Kidney capillary endothelial cell (primary cell): ENCODE data around the gene CCDC157.
"Not testable (repeated sequence)": the region's sequence is repeated elsewhere in the genome, so short reads cannot be mapped to it uniquely, and the experiment has no call there.

ENCODE experiments used
- DNase-seq: peaks from one replicate; pipeline ENCODE4 v3.0.0-alpha.2; 2018; ENCODE audit warnings: low spot score

Gene CCDC157

DNA sequence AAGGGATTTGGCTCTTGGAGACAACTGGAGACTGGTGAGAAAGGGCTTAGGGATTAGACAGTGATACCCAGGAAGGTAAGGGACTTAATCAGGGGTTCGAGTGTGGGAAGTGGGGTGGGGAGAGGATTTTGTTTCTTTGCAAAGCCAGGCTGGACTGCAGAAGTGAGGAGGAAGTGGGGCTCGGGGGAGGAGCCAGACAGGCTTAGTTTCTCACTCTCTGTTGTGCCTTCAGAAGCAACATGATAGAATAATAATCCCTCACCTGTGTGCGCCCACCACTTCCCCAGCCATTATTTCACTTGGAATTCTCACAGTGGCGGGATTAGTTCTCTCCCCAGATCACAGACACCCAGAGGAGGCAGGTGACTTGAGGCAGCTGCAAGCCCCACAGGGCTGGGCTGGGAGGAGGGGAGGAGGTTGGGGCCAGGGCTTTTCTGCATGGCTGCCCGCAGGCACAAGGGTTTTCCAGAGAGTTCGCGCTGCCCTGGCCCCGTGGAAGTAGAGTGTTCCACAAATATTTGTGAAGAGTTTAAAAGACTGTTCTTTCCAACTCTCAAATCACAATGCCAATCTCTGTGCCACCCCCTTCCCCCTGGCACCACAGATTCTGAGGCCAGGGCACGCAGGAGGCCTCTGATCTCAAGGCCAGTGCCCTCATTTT lies 36.0 kb downstream of the CCDC157 start:
- no peak for DNase-seq

GRCh38 chr22:30393322-30393680 lies 36.5 kb downstream of the CCDC157 start:
- no peak for DNase-seq

GRCh38 chr22:30393885-30394284 lies 37.1 kb downstream of the CCDC157 start:
- no peak for DNase-seq

DNA sequence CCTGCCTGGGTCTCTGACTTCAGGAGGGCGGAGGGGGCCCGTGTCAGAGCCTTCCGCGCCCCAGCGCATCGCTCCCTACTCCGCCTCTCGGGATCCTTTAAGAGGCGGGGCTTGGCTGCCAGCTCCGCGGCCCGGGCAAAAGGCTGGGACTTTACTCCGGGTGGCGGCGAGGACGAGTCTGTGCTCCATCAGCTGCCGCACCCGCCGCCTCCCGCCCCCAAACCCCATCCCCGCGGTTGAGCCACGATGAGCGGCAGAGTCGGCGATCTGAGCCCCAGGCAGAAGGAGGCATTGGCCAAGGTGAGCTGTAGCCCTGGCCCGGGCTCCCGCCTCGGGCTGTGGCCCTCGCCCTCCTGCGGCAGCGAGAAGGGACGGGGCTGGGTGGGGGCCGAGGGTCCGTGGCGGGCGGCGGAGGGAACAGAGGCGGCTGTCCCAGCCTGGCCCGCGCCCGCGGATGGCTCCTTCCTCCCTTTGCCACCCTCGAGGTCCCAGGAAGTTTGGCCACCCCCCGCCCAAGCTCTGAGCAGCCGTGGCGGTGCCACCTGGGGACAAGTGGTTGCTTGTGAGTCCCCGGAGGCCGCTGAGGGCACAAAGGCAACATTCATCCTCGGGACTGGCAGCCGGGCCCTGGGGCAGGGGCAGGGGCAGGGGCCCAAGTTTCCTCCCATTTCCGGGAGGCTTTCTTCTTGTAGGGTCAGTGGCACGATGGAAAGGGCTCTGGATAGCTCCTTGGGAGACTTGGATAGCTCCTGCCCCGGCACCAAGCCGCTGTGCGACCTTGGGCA lies 40.3 kb downstream of the CCDC157 start, which contains the start of gene SEC14L2:
Gene SEC14L2 (plus strand): TSS at position 148 of the 785 bp plus-strand sequence. CDS start 99 bp downstream, at position 247.
- no peak for DNase-seq

DNA sequence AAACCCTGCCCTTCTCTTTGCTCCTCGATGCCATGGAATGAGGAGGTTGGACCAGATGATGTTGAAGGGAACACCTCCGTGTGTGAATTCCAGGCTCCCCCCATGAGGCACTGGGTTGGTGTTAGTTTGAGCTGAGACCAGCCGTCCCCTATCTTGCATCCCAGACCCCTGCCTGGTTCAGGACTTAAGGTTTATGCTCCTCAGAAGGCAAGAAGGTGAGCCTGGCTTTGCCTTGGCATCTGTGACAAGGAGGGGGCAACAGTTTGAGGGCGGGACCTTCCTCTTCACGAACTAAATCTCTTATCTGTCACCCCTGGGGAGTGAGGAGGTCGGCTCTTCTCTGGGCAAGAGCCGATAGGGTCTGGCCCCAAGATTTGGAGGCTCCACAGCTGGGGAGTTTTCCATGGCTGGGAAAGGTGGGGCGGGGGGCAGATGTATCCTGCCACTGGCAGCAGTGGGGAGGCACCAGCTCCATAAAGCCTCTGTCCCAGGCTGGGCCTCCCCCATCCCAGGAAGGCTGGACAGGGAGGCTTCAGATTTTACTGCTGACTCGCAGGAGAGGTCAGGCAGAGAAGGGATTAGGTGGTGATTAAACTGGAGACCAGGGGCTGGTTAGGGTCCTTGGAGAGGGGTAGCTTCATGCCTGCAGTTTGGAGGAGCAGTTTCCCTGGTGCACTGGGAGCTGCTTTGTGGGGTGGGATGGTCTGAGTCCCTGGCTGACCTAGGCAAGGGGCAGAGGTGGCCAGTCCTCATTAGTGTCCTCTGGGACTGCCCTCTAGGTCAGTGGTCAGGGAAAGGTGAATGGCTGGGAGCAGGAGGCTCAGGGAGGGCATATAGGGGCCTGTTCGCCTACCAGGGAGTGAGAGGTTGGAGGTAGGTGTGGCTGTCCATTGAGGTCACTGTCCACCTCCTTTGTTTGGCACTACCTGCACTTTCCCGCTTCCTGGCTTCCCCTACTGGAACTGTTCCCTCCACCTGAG lies 41.1 kb downstream of the CCDC157 start:
- DNase-seq = no peak

GRCh38 chr22:30398685-30399680 lies 42.2 kb downstream of the CCDC157 start:
- DNase-seq = no peak

DNA sequence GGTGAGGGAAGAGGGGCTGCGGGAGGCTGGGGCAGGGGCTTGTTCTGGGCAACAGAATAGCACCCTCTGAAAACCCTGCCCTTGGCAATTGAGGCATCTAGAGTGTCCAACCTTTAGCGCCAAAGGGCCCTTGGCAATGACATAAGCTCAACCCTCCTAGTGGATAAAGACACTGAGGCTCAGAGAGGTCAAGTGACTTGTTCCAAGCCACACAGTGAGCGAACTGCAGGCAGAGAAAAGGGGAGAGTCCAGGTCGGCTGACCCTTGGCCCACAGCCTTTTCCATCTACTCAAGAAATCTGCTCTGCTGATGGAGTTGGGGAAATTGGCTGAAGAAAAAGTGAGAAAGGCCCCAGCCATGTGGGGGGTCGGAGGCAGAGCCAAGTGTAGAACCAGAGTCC lies 42.9 kb downstream of the CCDC157 start:
- DNase-seq = no peak

GRCh38 chr22:30400159-30400558 lies 43.4 kb downstream of the CCDC157 start:
- DNase-seq = no peak

DNA sequence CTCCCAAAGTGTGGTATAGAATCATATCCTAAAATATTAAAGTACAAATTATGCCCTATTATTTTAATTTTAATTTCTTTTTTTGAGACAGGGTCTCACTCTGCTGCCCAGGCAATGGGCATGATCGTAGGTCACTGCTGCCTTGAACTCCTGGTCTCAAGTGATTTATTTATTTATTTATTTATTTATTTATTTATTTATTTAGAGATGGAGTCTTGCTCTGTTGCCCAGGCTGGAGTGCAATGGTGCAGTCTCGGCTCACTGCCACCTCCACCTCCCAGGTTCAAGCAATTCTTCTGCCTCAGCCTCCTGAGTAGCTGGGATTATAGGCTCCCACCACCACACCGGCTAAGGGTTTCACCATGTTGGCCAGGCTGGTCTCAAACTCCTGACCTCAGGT lies 44.2 kb downstream of the CCDC157 start:
- not testable (repeated sequence) for DNase-seq

DNA sequence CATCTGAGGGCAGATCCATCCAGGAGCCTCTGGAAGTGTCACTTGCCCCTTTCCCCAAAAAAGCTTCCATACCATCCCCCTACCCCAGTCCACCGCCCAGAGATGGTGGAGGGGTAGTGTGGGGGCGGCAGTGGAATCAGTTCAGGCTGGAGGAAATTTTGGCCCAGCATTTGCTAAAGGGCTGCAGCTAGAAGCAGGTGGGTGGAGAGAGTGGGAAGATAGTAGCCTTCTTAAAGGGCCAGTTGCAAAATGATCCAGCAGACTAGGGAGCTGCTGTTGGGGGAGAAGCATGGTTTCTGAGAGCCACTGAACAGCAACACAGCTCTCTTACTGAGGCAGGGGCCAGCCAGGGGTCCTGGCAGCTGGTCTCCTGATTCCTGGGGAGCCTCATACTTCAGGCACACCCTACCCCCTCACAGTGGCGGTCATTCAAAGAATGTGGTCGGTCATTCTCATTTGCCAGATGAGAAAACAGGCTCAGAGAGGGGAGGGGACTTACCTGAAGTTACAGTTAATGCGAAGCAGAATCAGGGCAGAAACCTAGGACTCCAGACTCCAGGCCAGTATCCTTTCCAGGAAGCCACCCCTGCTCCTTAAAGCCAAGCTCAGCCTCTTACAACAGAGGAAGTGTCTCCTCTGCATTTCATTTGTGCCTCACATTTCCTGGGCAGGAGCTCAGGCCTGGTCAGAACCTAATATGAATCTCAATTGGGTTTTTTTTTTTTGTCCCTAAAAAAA lies 45.4 kb downstream of the CCDC157 start:
- no peak for DNase-seq

DNA sequence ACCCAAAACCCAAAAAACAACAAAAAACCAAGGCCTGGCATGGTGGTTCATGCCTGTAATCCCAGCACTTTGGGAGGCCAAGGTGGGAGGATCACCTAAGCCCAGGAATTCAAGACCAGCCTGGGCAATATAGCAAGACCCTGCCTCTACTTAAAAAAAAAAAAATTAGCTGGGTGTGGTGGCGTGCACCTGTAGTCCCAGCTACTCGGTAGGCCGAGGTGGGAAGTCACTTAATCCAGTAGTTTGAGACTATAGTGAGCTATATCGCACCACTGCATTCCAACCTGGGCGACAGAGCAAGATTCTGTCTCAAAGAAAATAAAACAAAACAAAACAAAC lies 45.9 kb downstream of the CCDC157 start:
- not testable (repeated sequence) for DNase-seq

GRCh38 chr22:30404307-30404706 lies 47.5 kb downstream of the CCDC157 start:
- no peak for DNase-seq

DNA sequence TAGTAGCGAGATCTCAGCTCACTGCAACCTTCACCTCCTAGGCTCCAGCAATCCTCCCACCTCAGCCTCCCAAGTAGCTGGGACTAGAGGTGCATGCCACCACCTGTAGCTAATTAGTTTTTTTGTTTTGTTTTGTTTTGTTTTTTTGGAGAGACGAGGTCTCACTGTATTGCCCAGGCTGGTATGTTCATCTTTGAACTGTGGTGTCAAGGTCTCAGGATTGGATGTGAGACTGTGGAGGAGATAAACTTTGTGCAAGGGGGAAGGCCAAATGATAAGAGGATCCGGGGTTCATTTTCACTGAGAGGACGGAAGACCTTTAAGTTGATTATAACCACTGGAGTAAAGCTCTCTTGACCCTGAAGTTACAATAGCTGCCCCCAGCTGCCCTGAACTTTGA lies 48.9 kb downstream of the CCDC157 start:
- no peak for DNase-seq

DNA sequence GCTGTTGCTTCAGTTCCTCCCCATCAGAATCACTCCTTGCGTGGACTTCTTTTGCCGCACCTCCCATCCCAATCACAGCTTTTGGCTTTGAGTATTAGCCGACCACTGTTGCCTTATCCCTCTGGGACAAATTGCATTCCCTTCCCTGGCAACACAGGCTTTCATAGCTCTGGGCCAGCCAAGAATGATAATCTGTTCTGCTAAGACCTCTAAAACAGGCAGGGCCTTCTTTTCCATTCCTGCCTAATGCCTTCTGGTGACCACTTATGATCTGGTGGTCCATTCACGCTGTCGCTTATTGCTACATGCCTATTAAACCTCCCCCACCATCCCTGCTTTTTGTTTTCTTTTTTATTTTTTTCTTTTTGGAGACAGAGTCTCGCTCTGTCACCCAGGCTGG lies 49.6 kb downstream of the CCDC157 start:
- DNase-seq = no peak

DNA sequence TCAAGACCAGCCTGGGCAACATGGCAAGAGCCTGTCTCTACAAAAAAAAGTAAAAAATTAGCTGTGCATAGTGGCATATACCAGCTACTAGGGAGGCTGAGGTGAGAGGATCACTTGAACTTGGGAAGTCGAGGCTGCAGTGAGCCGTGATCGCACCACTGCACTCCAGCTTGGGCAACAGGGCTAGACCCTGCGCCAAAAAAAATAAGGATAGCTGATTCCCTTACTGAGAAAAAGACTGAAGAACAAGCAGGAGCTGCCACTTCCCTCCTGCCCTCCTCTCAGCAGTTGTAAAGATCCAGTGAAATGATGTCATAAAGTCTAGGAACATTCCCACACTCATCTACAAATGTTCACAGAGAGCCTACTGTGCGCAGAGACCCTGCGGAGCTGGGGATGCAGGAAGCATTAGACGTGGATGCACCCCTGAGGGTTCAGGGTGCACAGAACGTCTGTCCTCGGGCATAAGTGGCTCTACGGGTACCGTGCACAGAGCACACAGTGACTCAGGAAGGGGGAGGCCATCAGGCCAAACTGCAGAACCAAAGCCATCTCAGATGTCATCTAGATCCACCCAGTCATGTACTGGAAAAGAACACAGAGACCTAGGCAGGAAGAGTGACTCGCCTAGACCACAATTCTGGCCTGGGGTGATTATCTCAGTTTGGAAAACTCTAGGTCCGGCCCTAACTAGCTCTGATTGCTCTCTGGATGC lies 51.7 kb downstream of the CCDC157 start:
- no peak for DNase-seq

DNA sequence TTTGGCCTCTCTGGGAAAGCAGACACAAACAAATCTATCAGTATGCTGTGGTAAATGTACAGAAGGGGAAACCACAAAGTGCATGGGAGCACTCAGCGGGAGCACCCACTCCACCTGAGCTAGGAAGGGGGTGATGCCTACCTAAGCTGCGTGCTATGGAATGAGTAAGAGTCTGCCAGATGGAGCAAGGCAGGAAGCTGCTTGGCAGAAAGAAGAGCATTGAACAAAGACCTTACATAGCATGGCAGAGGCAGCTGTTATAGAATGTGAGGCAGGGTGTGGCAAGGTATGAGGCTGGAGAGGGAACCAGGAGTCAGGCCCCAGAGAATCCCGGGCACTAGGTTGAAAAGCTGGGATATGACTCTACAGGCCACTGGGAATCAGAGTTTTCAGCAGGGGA lies 55.0 kb downstream of the CCDC157 start:
- no peak for DNase-seq

DNA sequence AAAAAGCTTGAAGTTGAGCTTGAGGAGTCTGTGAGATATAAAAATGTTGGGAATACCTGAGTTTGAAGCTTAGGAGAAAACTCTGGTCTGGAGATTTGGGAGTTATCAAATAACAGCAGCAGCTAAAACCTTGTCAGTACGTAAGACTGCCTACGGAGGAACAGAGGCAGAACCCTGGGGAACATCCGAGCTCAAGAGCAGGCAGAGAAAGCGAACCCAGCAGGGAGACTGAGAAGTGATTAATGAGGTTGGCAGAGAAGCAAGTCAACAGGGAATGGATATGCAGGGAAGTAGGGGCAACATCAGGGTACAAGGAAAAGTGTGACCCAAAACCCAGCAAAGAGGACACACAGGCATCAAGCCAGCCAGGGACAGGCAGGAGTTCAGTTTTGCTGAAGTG lies 56.2 kb downstream of the CCDC157 start:
- DNase-seq = no peak

GRCh38 chr22:30413745-30414524 lies 57.1 kb downstream of the CCDC157 start:
- DNase-seq = no peak

DNA sequence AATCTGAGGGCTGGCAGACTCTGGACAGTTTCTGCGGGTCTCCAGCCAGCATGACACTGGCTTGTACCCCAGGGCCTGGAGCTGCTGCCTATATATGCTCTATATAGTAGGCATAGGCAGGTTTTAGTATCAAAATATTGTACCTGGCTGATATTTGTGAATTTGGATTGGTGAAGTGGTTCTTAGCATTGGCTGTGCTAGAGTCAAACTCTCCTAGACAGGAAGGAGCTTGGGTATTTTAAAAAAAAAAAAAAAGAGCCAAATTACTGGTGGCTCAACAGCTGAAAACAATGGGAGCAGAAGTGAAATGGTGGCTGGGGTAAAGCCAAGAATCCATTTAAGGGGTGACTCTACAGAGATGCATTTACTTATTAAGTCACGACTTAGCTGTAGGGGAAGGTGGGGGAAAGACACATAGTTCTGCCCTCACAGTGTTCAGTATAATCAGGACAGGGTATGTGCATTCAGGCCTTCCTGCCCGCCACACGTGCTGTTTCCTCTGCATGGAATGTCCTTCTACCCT lies 57.8 kb downstream of the CCDC157 start:
- no peak for DNase-seq
